T-helper 2 cell treated with Interferon-gamma antibody and Interleukin-4, amounts not matched to agents 5 μg/mL and 100 μg/mL, for 36 hours (primary cell): ENCODE measurements around the gene TFF1.

Experiments
- DNase-seq: peaks from one replicate; pipeline ENCODE4 v3.0.0; 2021; ENCODE audit warnings: low spot score
- H3K27ac Mint-ChIP-seq: one replicate; pipeline ENCODE4 v1.8.0; 2021; ENCODE audit warnings: mild to moderate bottlenecking, mixed read lengths
- H3K27me3 Mint-ChIP-seq: one replicate; pipeline ENCODE4 v1.8.0; 2021; ENCODE audit warnings: low read depth, mixed read lengths
- H3K36me3 Mint-ChIP-seq: one replicate; pipeline ENCODE4 v1.8.0; 2021; ENCODE audit warnings: low read depth, mixed read lengths
- H3K4me1 Mint-ChIP-seq: one replicate; pipeline ENCODE4 v1.8.0; 2021; ENCODE audit warnings: low read depth, mixed read lengths
- H3K4me3 Mint-ChIP-seq: one replicate; pipeline ENCODE4 v1.8.0; 2022; ENCODE audit warnings: mild to moderate bottlenecking, moderate library complexity, mixed read lengths
- H3K9me3 Mint-ChIP-seq: one replicate; pipeline ENCODE4 v1.8.0; 2021; ENCODE audit warnings: mixed read lengths

The TFF1 gene

DNA sequence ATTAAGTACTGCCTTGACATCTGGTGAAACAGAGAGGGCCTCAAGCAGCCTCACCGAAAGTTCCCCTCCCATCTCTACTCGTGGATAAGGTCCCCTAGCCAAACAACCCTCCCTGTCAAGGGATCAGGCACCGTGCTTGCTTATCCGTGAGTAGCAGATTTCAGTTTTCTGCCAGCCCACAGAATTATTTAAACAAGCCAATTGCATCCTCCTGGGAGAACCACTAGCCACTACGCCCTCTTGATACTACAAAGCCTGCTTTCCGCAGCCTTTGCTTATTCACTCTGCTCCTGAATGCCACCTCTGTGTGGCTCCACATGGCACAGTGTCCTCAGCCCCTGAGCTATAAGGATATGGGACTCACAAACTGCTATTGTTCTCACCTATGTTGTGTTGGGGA, 9.7 kb downstream of the TFF1 start:
- no peak overlapping the region for H3K4me3 Mint-ChIP-seq
- H3K9me3 Mint-ChIP-seq, result peaks cover 36% of the 10 kb centered on the region
- H3K4me1 Mint-ChIP-seq, result no peaks in the 10 kb centered on the region
- no peak overlapping the region for H3K27ac Mint-ChIP-seq
- H3K36me3 Mint-ChIP-seq, result peaks cover 10% of the 10 kb centered on the region
- no peak for DNase-seq
- peaks cover 14% of the 10 kb centered on the region for H3K27me3 Mint-ChIP-seq

DNA sequence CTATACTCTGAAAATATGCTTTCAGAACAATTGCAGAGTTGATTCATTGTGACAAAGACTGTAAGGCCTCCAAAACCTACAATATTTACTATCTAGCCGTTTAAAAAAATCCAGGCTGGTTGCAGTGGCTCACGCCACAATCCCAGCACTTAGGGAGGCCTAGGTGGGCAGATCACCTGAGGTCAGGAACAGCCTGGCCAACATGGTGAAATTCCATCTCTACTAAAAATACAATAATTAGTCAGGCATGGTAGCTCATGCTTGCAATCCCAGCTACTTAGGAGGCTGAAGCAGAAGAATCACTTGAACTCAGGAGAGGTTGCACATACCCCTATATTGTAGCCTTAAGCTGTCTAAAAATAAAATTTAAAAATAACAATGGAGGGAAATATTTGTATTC, 10.3 kb downstream of the TFF1 start:
- Mint-ChIP-seq H3K36me3 (peaks cover 10% of the 10 kb centered on the region), H3K4me1 (no peaks in the 10 kb centered on the region), H3K4me3 (no peak overlapping the region), H3K27ac (no peak overlapping the region), H3K9me3 (peaks cover 36% of the 10 kb centered on the region), H3K27me3 (peaks cover 14% of the 10 kb centered on the region)
- no peak for DNase-seq

DNA sequence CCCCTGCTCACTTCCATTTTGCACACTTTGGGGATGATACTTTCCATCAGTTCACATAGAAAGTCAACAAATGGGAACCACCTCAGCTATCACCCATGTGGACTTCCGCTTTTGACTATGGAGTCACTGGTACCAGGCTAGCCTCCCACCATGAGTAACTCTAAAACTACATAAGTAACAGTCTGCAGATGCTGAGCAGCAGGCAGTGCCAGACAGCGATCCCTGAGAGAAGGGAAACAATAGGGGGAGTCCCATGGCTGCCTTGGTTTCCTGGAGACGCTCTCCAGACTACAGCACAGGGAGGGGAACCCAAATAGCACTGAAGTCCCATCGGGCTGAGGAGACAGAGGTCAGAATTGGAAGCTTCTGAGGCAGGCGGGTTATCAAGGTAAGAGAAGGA, 12.7 kb downstream of the TFF1 start:
- Mint-ChIP-seq H3K36me3 (peaks cover 10% of the 10 kb centered on the region), H3K27me3 (peaks cover 12% of the 10 kb centered on the region), H3K4me3 (no peak overlapping the region), H3K9me3 (peaks cover 36% of the 10 kb centered on the region), H3K4me1 (no peaks in the 10 kb centered on the region), H3K27ac (no peak overlapping the region)
- no peak for DNase-seq

DNA sequence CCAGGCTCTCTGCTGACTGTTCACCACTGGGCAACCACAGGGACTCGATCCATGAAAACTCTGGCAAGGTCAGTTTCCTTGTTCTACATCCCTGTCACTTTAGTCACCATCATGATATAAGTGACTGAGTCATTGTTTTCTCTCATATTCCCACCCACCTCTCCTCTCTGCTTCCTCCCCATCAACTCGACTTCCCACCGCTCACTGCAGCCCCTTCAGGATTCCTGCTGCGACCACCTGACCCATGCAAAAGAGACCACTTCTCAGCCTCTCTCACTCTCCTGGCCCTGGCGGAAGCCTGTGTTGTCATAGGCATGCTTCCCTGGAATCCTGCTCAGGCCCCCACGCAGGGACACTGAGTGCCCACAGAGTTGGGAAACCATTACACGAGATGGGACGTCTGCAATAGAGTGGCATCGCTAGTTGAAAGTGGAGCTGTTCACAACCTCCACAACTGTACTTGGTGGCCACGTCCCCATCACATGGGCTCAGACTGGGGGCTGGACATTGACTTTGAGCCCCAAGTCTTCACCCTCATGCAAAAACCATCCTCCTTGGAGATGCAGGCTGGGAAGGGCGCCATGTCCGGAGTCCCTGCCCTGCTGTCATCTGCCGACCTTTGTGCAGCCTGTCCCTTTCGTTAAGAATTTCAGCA, 13.8 kb downstream of the TFF1 start:
- no peak for DNase-seq
- Mint-ChIP-seq H3K27ac (no peak overlapping the region), H3K36me3 (peaks cover 10% of the 10 kb centered on the region), H3K4me1 (no peaks in the 10 kb centered on the region), H3K27me3 (peaks cover 7% of the 10 kb centered on the region), H3K9me3 (peaks cover 32% of the 10 kb centered on the region), H3K4me3 (no peak overlapping the region)

DNA sequence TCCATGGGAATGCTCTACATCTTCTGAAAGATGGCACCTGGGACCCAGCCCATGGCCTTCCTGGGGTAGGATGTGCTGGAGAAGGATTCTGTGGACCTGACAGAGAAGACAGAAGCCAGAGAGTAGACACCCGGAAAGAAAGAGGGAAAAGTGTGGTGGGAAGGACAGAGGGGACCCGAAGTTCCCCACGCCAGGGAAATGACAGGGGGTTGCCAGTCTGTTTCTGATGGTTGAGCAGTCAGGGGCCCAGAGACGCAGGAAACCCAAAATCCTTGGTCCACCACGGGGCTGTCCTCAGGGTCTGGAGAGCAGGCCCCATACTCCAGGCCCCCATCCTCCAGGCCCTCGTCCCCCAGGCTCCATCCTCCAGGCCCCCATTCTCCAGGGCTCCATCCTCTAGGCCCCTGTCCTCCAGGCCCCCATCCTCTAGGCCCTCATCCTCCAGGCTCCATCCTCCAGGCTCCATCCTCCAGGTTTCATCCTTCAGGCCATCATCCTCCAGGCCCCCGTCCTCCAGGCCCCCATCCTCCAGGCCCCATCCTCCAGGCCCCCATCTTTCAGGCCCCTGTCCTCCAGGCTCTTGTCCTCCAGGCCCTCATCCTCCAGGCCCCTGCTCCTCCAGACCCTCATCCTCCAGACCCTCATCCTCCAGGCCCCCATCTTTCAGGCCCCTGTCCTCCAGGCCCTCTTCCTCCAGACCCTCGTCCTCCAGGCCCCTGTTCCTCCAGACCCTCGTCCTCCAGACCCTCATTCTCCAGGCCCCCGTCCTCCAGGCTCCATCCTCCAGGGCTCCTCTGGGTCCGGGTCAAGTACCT, 14.5 kb downstream of the TFF1 start:
- DNase-seq, result no peak
- Mint-ChIP-seq H3K9me3 (peaks cover 26% of the 10 kb centered on the region), H3K36me3 (peaks cover 10% of the 10 kb centered on the region), H3K4me1 (no peaks in the 10 kb centered on the region), H3K27me3 (peaks cover 7% of the 10 kb centered on the region), H3K4me3 (no peak overlapping the region), H3K27ac (no peak overlapping the region)

DNA sequence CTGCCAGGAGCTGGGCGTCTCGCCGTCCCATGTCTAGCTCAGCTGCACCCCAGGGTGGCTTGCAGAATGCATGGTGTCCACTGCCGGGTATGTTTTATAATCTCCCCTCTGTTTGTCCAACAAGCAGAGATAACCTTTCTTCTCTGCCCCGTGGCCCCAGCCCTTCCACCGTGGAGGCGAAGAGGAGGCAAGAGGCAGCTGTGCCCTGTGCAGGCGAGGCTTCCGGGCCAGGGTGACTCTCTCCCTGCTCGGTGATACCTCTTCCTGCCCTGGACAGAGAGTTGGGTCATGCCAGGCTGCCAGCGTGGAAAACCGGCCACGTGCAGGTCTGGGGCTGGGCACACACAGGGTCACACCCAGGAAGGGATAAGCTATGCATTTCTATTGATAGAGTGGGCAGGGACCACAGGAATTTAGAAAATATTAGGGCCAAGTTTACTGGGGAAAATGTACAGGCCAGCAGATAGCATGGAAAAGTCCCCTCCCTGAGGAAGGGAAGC, 15.4 kb downstream of the TFF1 start, which contains the start of gene TFF2:
TSS of gene TFF2 (minus strand) at position 68 of the 500 bp plus-strand sequence. CDS start at position 31, 37 bp downstream.
- Mint-ChIP-seq H3K36me3 (peaks cover 6% of the 10 kb centered on the region), H3K4me1 (no peaks in the 10 kb centered on the region), H3K27ac (no peak within 1 kb of the TSS), H3K9me3 (peaks cover 20% of the 10 kb centered on the region), H3K4me3 (no peak within 1 kb of the TSS), H3K27me3 (peaks cover 7% of the 10 kb centered on the region)
- no peak for DNase-seq

DNA sequence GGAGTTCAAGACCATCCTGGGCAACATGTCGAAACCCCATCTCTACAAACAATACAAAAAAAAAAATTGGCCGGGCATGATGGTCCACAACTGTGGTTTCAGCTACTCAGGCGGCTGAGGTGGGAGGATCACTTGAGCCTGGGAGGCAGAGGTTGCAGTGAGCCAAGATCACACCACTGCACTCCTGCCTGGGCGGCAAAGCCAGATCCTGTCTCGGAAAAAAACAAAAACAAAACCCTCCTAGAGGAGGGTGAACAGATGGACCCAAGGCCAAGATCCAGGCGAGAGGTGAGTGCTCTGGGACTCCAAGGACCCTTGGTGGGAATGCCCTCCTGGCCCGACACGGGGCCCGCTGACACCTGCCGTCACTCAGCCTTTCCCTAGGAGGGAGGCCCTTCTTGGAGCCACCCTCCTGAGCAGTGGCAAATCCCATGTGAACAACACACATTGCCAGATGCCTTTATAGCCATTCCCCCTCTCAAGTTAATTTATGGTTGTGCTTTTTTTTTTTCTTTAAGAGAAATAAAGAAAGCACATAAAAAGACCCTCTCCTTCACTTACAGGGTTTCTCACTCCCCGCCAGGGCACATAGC, 15.9 kb downstream of the TFF1 start:
- Mint-ChIP-seq H3K4me1 (no peaks in the 10 kb centered on the region), H3K27me3 (peaks cover 4% of the 10 kb centered on the region), H3K9me3 (peaks cover 15% of the 10 kb centered on the region), H3K4me3 (no peak overlapping the region), H3K27ac (no peak overlapping the region), H3K36me3 (peaks cover 6% of the 10 kb centered on the region)
- DNase-seq, result no peak

DNA sequence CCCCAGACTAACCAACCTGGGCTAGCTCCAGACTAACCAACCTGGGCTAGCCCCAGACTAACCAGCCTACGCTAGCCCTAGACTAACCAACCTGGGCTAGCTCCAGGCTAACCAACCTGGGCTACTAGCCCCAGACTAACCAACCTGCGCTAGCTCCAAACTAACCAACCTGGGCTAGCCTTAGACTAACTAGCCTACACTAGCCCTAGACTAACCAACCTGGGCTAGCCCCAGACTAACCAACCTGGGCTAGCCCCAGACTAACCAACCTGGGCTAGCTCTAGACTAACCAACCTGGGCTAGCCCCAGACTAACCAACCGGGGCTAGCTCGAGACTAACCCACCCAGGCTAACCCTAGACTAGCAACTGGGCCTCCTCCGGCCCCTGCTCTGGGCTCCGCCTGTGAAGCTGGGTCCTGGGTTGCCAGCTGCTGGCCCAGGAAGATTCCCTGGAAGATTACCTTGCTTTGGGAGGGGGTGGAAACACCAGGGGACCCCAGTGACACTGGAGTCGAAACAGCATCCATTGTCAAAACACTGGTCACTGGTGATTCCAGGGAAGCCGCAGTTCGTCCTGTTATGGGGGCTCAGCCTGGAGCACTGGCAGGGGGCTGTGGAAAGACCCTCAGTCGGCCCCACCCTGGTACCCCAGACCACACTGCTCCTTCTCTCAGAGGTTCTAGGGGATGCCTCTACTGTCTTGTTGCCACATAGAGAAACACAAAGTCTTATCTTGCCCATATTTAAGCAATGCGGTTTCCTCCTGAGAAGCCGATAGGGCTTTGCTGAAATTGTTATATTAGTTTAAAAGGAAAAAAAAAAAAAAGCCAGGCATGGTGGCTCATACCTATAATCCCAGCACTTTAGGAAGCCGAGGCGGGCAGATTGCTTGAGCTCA, 16.7 kb downstream of the TFF1 start:
- H3K27me3 Mint-ChIP-seq, result peaks cover 3% of the 10 kb centered on the region
- DNase-seq, result no peak
- H3K4me1 Mint-ChIP-seq, result no peaks in the 10 kb centered on the region
- no peak overlapping the region for H3K27ac Mint-ChIP-seq
- H3K36me3 Mint-ChIP-seq, result peaks cover 3% of the 10 kb centered on the region
- no peak overlapping the region for H3K4me3 Mint-ChIP-seq
- peaks cover 7% of the 10 kb centered on the region for H3K9me3 Mint-ChIP-seq

DNA sequence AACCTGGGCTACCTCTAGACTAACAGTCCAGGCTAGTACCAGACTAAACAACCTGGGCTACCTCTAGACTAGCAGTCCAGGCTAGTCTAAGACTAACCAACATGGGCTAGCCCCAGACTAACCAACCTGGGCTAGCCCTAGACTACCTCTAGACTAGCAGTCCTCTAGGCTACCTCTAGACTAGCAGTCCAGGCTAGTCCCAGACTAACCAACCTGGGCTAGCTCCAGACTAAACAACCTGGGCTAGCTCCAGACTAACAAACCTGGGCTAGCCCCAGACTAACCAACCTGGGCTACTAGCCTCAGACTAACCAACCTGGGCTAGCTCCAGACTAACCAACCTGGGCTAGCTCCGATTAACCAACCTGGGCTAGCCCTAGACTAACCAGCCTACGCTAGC, 17.6 kb downstream of the TFF1 start:
- Mint-ChIP-seq H3K27ac (no peak overlapping the region), H3K36me3 (no peaks in the 10 kb centered on the region), H3K4me1 (no peaks in the 10 kb centered on the region), H3K27me3 (no peaks in the 10 kb centered on the region), H3K4me3 (no peak overlapping the region), H3K9me3 (peaks cover 2% of the 10 kb centered on the region)
- no peak for DNase-seq

DNA sequence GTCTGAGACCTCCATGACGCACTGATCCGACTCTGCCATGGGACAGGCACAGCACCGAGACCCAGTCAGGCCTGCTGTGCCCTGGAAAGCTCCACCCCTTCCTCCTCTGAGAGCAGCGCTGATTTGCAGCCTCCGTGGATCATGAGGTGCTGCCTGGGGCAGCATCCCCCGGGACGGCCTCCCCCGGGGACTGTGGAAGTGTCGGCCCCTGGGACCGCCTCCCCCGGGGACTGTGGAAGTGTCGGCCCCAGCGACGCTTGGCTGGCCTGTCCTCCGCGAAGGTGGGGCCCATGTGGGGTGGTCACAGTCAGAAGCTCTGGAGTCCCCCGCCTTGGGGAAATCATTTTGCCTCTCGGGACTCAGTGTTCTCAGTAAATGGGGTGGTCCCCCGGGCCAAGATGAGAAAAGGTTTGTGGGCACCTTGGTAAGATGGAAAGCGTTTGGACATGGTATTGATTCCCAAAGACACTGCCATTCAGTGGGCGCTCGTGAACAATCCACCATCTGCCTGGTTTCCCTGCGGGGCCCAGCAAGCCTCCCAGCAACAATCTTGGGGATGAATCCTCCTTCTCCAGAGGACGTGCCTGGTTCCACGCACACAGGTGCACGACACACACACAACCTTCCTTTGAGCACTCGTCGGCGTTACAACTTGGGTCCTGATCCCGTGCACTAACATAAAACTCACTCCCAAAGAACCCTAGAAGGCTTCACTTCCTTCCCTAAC, 18.6 kb downstream of the TFF1 start:
- H3K27ac Mint-ChIP-seq, result no peak overlapping the region
- no peaks in the 10 kb centered on the region for H3K4me1 Mint-ChIP-seq
- DNase-seq, result no peak
- H3K4me3 Mint-ChIP-seq, result no peak overlapping the region
- no peaks in the 10 kb centered on the region for H3K27me3 Mint-ChIP-seq
- no peaks in the 10 kb centered on the region for H3K9me3 Mint-ChIP-seq
- H3K36me3 Mint-ChIP-seq, result no peaks in the 10 kb centered on the region

DNA sequence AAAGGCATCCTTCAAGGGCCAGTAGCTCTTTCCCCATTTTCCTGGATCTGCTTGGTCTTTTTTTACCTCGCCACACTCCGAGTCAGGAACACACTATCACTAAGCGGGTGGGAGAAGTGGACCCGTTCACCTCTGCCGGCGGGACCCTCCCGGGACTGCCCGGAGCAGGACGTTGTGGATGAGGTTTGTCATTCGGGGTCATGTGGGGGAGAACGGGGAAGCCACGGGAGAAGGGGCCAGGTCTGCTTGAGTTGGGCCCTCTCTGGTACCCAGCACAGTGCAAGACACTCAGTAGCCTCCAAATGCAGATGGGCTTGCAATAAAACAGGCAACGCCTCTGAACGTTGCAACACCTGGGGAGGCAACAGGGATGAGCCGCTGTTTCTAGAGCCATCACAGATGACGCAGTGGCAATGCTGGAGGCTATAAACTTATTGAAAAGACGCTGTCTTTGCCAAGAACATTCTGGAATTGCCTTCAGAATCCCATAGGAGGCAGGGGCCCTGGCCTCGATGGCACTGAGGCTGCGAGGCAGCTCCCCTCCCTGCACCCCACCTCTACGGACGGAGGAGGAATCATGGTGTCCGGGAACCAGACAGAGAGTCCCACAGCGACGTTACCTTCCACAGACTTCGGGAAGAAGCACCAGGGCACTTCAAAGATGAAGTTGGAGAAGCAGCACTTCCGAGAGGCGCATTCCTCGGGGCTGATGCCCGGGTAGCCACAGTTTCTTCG, 19.3 kb downstream of the TFF1 start:
- DNase-seq, result no peak
- Mint-ChIP-seq H3K9me3 (no peaks in the 10 kb centered on the region), H3K4me1 (no peaks in the 10 kb centered on the region), H3K27ac (no peak overlapping the region), H3K4me3 (no peak overlapping the region), H3K36me3 (no peaks in the 10 kb centered on the region), H3K27me3 (no peaks in the 10 kb centered on the region)

DNA sequence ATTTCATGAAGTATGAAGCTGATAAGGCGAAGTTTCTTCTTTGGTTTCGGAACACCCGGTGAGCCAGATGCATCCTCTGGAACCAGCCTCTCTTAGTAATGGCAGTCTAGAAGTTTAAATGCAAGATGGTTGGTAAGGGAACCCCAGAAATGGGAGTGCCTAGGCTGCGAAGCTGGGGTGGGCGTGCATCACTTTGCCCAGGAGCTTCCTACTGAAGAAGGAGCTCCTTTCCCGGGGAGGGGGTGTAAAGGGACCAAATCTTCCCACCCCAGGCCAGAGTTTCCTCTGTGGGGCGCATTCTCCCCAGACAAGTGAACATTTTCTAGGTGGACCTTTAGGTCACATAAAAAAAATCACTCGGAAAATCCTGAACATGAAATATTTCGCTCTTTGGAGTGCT, 19.9 kb downstream of the TFF1 start:
- H3K9me3 Mint-ChIP-seq, result no peaks in the 10 kb centered on the region
- DNase-seq, result no peak
- H3K4me3 Mint-ChIP-seq, result no peak overlapping the region
- no peaks in the 10 kb centered on the region for H3K36me3 Mint-ChIP-seq
- no peaks in the 10 kb centered on the region for H3K27me3 Mint-ChIP-seq
- no peaks in the 10 kb centered on the region for H3K4me1 Mint-ChIP-seq
- no peak overlapping the region for H3K27ac Mint-ChIP-seq
